Suprapubic skin (tissue), 4 donors: ENCODE measurements around the gene FUCA1. TPM values are rescaled to one million over a fixed set of nuclear protein-coding genes. Genes with fewer than 3 reads are reported as not detected.

Source experiments
- DNase-seq, 2 donors: peaks; one replicate each; pipeline ENCODE4 v3.0.0-alpha.2; 2019; ENCODE audit warnings: low spot score in 2 of 2
- H3K27ac ChIP-seq: fragments of 200-600 bp; sonication (generic); one replicate; pipeline ENCODE4 v1.5.1; 2019
- H3K27me3 ChIP-seq: fragments of 200-600 bp; sonication (generic); one replicate; pipeline ENCODE4 v1.5.1; 2019
- H3K36me3 ChIP-seq: fragments of 200-600 bp; sonication (generic); one replicate; pipeline ENCODE4 v1.5.1; 2019
- H3K4me1 ChIP-seq: fragments of 200-600 bp; sonication (generic); one replicate; pipeline ENCODE4 v1.5.1; 2019
- H3K4me3 ChIP-seq: fragments of 200-600 bp; sonication (generic); one replicate; pipeline ENCODE4 v1.5.1; 2019; ENCODE audit warnings: mild to moderate bottlenecking
- H3K9me3 ChIP-seq: fragments of 200-600 bp; sonication (generic); one replicate; pipeline ENCODE4 v1.5.1; 2019
- EP300 ChIP-seq: sonication (generic); formaldehyde crosslinking; IDR thresholded peaks from one replicate; pipeline ENCODE4 v1.6.1; 2017; ENCODE audit warnings: antibody characterized with exemption
- POLR2A ChIP-seq, 2 donors: fragments of 450-650 bp; IDR thresholded peaks; one replicate each; pipeline ENCODE4 v1.6.1; 2017; ENCODE audit warnings: antibody characterized with exemption in 2 of 2, mild to moderate bottlenecking in 2 of 2, moderate library complexity in 2 of 2
- POLR2AphosphoS5 ChIP-seq, 3 donors: sonication (generic); formaldehyde crosslinking; IDR thresholded peaks; one replicate each; pipeline ENCODE4 v1.6.1; 2017; ENCODE audit warnings: antibody characterized with exemption in 3 of 3
- WGBS: methylation state at CpG from one replicate; pipeline ENCODE4 v1.1.5; 2018; 5-methylcytosine and 5-hydroxymethylcytosine counted together
- total RNA-seq, 4 donors: library from RNA; depleted of rRNA; stranded (reverse); fragments of >200 nt; gene quantifications; one replicate each; pipeline ENCODE4 v1.1.0, GENCODE V29; 2016
- TF ChIP-seq, protein P1 (sequence below), 2 donors: fragments of 200-600 bp in 1 of 2; fragments of 450-650 bp in 1 of 2; sonication (generic) in 1 of 2; IDR thresholded peaks; one replicate each; pipeline ENCODE4 v1.5.1; 2016 to 2019; ENCODE audit warnings: antibody characterized with exemption in 2 of 2, mild to moderate bottlenecking in 1 of 2, moderate library complexity in 1 of 2

Gene FUCA1
- total RNA-seq, 4 donors from 2014 or later = 11.8 to 17.6 (median 13.8) TPM

DNA sequence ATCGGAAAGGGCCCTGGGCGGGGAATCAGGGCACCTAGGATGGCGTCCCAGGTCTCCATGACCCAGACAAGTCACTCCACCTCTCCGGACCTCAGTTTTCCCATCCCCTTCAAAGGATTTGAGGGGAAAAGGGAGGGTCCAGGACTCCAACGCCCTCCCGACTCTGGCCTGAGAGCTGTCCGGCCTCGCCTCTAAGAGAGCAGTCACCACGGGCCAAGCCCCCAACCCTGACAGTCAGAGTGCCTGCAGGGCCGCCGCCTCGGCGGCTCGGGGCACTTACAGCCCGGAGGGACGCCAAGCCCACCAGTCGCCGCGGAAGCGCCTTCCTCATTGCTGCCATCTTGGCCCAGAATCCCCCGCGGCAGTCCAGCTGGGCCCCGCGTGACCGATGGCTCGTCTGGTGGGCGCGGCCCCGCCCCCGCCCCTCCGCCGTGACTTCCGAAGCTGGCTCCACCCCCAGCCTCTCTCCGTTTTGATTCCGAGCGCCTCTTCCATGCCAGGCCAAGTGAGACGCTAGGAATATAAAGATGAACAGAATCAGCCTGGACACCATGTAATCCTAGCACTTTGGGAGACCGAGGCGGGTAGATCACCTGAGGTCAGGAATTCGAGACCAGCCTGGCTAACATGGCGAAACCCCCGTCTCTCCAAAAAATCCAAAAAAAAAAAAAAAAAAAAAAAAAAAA, 42.9 kb downstream of the FUCA1 start, which contains the start of gene HMGCL:
HMGCL (minus strand) TSS at position 354 of the 686 bp plus-strand sequence; CDS start at position 340, 14 bp downstream.
- 0% methylated on average over 12 of the region's 42 CpGs for WGBS
- DNase-seq = peak; percentile 95
- Histone ChIP-seq H3K4me3 (peak within 1 kb of the TSS; percentile 69), H3K4me1 (peaks cover 11% of the 10 kb centered on the region), H3K27me3 (no peaks in the 10 kb centered on the region), H3K27ac (peak within 1 kb of the TSS; percentile 90), H3K36me3 (no peaks in the 10 kb centered on the region), H3K9me3 (no peaks in the 10 kb centered on the region)
- peak in 1 of 2 donors; percentile 80 for TF ChIP-seq POLR2A (IDR thresholded peaks at IDR 0.05)
- TF ChIP-seq EP300 = no peak
- peak; percentile 72 to 91 (median 75) for TF ChIP-seq POLR2AphosphoS5 (IDR thresholded peaks at IDR 0.05)
- TF ChIP-seq, protein P1, sequence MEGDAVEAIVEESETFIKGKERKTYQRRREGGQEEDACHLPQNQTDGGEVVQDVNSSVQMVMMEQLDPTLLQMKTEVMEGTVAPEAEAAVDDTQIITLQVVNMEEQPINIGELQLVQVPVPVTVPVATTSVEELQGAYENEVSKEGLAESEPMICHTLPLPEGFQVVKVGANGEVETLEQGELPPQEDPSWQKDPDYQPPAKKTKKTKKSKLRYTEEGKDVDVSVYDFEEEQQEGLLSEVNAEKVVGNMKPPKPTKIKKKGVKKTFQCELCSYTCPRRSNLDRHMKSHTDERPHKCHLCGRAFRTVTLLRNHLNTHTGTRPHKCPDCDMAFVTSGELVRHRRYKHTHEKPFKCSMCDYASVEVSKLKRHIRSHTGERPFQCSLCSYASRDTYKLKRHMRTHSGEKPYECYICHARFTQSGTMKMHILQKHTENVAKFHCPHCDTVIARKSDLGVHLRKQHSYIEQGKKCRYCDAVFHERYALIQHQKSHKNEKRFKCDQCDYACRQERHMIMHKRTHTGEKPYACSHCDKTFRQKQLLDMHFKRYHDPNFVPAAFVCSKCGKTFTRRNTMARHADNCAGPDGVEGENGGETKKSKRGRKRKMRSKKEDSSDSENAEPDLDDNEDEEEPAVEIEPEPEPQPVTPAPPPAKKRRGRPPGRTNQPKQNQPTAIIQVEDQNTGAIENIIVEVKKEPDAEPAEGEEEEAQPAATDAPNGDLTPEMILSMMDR (IDR thresholded peaks at IDR 0.05) = no peak

DNA sequence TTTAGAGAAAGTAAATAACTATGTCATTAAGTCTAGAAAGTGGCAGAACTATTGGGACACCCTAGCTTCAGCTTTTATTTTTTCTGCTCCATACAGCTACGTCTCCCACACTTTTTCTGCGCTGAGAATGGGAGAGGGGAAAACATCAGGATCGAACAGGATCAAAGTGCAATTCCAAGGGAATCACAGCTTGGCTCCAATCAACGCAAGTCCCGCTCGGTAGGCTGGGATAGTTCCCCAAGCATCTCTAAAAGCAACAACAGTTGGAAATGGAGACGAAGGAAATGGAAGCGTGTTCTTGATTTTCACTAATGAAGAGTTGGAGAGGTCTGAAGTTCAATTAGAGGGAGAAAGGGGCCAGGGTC, 43.4 kb downstream of the FUCA1 start:
- peak overlapping the region; percentile 69 for H3K4me3 ChIP-seq
- H3K27ac ChIP-seq = peak overlapping the region; percentile 90
- no peak for DNase-seq
- H3K36me3 ChIP-seq = no peaks in the 10 kb centered on the region
- no peaks in the 10 kb centered on the region for H3K9me3 ChIP-seq
- no peaks in the 10 kb centered on the region for H3K27me3 ChIP-seq
- peaks cover 11% of the 10 kb centered on the region for H3K4me1 ChIP-seq
- TF ChIP-seq POLR2A (IDR thresholded peaks at IDR 0.05) (no peak), POLR2AphosphoS5 (IDR thresholded peaks at IDR 0.05) (no peak)
- WGBS = 4% methylated on average over 8 of the region's 8 CpGs

DNA sequence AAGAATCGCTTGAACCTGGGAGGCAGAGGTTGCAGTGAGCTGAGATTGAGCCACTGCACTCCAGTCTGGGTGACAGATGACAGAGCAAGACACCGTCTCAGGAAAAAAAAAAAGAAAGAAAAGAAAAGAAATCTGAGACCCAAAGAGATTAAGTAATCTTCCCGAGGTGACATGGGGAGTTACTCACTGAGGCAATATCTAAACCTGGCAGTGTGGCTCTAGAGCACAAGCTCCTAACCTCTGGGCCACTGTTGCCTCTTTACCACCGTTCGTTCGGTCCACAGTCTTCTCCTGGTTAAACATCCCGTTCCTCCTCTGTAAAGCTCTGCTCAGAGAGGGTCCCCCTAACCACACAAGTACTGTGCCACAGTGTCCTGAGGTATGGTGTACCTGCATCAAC, 44.3 kb downstream of the FUCA1 start:
- H3K4me3 ChIP-seq = no peak overlapping the region
- WGBS = 84% methylated on average over 7 of the region's 7 CpGs
- H3K4me1 ChIP-seq = peaks cover 11% of the 10 kb centered on the region
- peaks cover 7% of the 10 kb centered on the region for H3K36me3 ChIP-seq
- no peak overlapping the region for H3K27ac ChIP-seq
- TF ChIP-seq, protein P1 (IDR thresholded peaks at IDR 0.05) = no peak
- TF ChIP-seq POLR2AphosphoS5 (IDR thresholded peaks at IDR 0.05) = no peak
- TF ChIP-seq EP300 = no peak
- TF ChIP-seq POLR2A (IDR thresholded peaks at IDR 0.05) = no peak
- DNase-seq = no peak
- H3K9me3 ChIP-seq = no peaks in the 10 kb centered on the region
- no peaks in the 10 kb centered on the region for H3K27me3 ChIP-seq

DNA sequence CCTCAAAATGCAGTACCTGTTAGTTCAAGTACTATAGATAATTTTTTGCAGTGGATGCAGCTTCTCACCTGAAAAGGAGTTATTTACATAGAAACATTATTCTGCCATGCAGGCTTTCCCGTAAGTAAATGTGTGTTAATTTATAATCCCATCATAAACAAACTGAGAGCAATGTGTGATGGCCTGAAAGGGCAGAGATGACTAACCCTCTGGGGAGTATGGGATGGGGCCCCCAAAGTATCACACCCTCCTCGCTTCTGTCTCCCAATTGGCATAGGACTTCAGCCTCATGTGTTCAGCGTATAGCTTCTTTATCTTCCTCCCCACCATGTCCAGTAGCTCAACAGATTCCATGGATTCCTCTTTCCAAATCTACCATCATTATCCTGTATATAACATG, 50.5 kb downstream of the FUCA1 start:
- WGBS = 93% methylated on average over 3 of the region's 3 CpGs
- Histone ChIP-seq H3K4me1 (no peaks in the 10 kb centered on the region), H3K9me3 (no peaks in the 10 kb centered on the region), H3K4me3 (no peak overlapping the region), H3K27ac (no peak overlapping the region), H3K27me3 (no peaks in the 10 kb centered on the region), H3K36me3 (peaks cover 62% of the 10 kb centered on the region)
- TF ChIP-seq POLR2AphosphoS5 (IDR thresholded peaks at IDR 0.05) (no peak), EP300 (no peak), POLR2A (IDR thresholded peaks at IDR 0.05) (no peak)
- TF ChIP-seq, protein P1 (IDR thresholded peaks at IDR 0.05) = no peak
- DNase-seq = no peak

DNA sequence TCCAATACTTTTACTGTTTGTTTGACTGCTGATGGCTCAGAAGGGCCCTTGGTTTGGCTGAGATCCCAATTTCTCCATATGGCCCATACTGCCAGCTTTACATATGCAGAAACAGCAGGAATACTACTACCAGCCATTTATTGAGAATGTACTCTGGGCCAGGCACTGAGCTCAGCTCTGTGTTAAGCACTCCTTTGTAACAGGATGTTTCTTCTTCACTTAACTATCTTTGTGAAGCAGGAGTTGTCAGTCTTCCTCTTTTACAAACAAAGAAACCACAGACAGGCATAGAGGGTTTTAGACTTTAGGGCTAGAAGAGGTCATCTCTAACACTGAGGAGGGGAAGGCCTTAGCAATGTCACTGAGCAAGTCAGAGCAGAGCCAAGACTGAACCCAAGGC, 51.2 kb downstream of the FUCA1 start:
- no peaks in the 10 kb centered on the region for H3K27me3 ChIP-seq
- H3K4me3 ChIP-seq = no peak overlapping the region
- H3K27ac ChIP-seq = no peak overlapping the region
- H3K36me3 ChIP-seq = peaks cover 68% of the 10 kb centered on the region
- no peaks in the 10 kb centered on the region for H3K9me3 ChIP-seq
- DNase-seq = no peak
- H3K4me1 ChIP-seq = no peaks in the 10 kb centered on the region
- no peak for TF ChIP-seq POLR2AphosphoS5 (IDR thresholded peaks at IDR 0.05)
- TF ChIP-seq EP300 = no peak
- TF ChIP-seq, protein P1 (IDR thresholded peaks at IDR 0.05) = no peak
- no peak for TF ChIP-seq POLR2A (IDR thresholded peaks at IDR 0.05)
